Astrocyte of the spinal cord (primary cell): Measurements from ENCODE around the gene RHEBL1.
A peak's percentile ranks its signal among the peaks of the same experiment; 100 is the strongest.

ENCODE experiments used
- DNase-seq: peaks from one replicate; pipeline ENCODE4 v3.0.0; 2011; ENCODE audit warnings: low read depth, low spot score
- H3K4me3 ChIP-seq: 2 replicates; pipeline ENCODE4 v1.5.1; 2011; ENCODE audit warnings: low read depth, mild to moderate bottlenecking, low read length, moderate library complexity
- CTCF ChIP-seq: IDR thresholded peaks from 2 replicates; pipeline ENCODE4 v1.5.1; 2012; ENCODE audit warnings: low read depth, mild to moderate bottlenecking, low read length, inconsistent platforms
- in situ Hi-C: cut with HindIII; loops from 2 replicates; pipeline ENCODE4 v1.10.0; 2017; ENCODE audit warnings: low sequenced_read_pairs

RHEBL1 gene

GRCh38 chr12:49017891-49018260, 51.9 kb downstream of the RHEBL1 start:
- no peak for TF ChIP-seq CTCF
- DNase-seq, result no peak
- in situ Hi-C loops, result no loop called here
- H3K4me3 ChIP-seq, result peak overlapping the region; percentile 92

DNA sequence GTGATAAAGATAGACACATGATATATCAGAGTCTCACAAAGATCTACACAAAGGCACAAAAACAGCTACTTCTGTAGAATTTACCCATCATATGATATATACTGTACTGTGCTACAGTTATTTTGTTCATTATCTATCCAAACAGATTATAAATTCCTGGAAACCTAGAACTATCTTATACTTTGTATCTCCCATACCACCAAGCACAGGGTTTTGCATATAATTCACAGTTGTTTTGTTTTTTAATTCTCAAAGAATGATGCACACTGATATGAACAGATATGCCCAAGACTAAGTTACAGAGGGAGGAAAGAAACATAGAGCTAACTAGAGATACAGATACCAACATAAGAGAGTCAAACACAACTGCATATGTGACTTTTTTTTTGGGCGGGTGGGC, 54.6 kb downstream of the RHEBL1 start:
- DNase-seq, result no peak
- no peak for TF ChIP-seq CTCF
- in situ Hi-C loops, result no loop called here
- H3K4me3 ChIP-seq, result no peak overlapping the region
